ENCODE results near the gene SCFD2. TPM values are rescaled to one million over a fixed set of nuclear protein-coding genes. Genes with fewer than 3 reads are reported as not detected.
"Not testable (repeated sequence)": the region's sequence is repeated elsewhere in the genome, so short reads cannot be mapped to it uniquely, and the experiment has no call there.

Gene SCFD2
- polyA plus RNA-seq, 2 donors = 4.8 to 8.2 TPM

- Histone ChIP-seq H3K4me3 (ENCODE audit: low read depth in 1 of 2, low read length in 2 of 2) (no peak overlapping the region), H3K27ac (ENCODE audit: low read depth in 2 of 2, low read length in 1 of 2) (no peak overlapping the region), H3K4me1 (ENCODE audit: control insufficient read depth in 2 of 2, insufficient read depth in 2 of 2, low read length in 1 of 2) (no peaks in the 10 kb centered on the region), H3K27me3 (ENCODE audit: control insufficient read depth in 1 of 2, insufficient read depth in 2 of 2, low read length in 2 of 2) (no peaks in the 10 kb centered on the region), H3K36me3 (ENCODE audit: control insufficient read depth in 2 of 2, insufficient read depth in 2 of 2, low read length in 1 of 2) (no peaks in the 10 kb centered on the region), H3K9me3 (ENCODE audit: control insufficient read depth in 2 of 2, insufficient read depth in 1 of 2, low read depth in 1 of 2, low read length in 1 of 2) (no peaks in the 10 kb centered on the region)
- WGBS, 2 donors = 89 to 92% methylated on average over 5 of the region's 5 CpGs
These were observed 91.1 kb downstream of the SCFD2 start for GRCh38 chr4:53274609-53275268.

DNA sequence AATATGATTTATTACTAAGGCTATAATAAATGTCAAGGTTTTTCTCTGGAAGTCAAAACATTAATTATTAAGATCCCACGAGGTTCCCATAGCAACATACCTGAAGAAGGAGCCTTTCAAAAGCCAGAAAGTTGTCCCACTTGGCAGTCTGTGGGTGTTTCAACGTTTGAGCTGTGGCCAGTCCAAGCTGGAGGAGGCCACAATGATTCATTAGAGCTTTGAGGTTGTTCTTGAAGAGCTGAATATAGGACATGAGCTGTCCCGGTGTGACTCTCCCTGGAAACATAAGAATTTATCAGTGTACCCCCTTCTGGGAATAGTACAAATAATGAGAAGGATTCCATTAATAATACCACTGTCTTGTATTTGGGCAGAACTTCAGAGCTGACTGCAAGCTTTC lies 92.1 kb downstream of the SCFD2 start:
- no peaks in the 10 kb centered on the region for H3K9me3 ChIP-seq (ENCODE audit: control insufficient read depth in 2 of 2, insufficient read depth in 1 of 2, low read depth in 1 of 2, low read length in 1 of 2)
- no peaks in the 10 kb centered on the region for H3K4me1 ChIP-seq (ENCODE audit: control insufficient read depth in 2 of 2, insufficient read depth in 2 of 2, low read length in 1 of 2)
- no peak overlapping the region for H3K27ac ChIP-seq (ENCODE audit: low read depth in 2 of 2, low read length in 1 of 2)
- H3K27me3 ChIP-seq (ENCODE audit: control insufficient read depth in 1 of 2, insufficient read depth in 2 of 2, low read length in 2 of 2) = no peaks in the 10 kb centered on the region
- no peaks in the 10 kb centered on the region for H3K36me3 ChIP-seq (ENCODE audit: control insufficient read depth in 2 of 2, insufficient read depth in 2 of 2, low read length in 1 of 2)
- no peak overlapping the region for H3K4me3 ChIP-seq (ENCODE audit: low read depth in 1 of 2, low read length in 2 of 2)
- 42 to 45% methylated on average over 3 of the region's 3 CpGs for WGBS, 2 donors

DNA sequence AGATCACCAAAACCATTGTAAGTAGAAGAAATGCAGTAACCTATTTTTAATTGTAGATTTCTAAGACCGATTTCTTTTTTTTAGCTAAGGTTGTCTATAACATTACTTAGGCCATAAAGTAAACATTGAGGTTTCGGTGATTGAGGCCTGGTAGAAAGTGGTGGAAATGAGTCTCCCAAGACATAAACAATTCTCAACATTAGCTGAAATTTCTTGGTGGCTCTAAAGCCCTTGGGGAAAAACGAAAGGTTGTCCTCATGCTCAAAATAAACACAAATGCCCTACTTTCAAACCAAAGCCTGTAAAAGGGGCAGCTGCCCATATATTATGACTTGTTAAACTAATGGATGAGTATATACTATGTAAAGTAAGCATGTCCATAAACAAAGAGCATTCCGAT lies 98.8 kb downstream of the SCFD2 start:
- Histone ChIP-seq H3K4me3 (ENCODE audit: low read depth in 1 of 2, low read length in 2 of 2) (no peak overlapping the region), H3K4me1 (ENCODE audit: control insufficient read depth in 2 of 2, insufficient read depth in 2 of 2, low read length in 1 of 2) (no peaks in the 10 kb centered on the region), H3K27ac (ENCODE audit: low read depth in 2 of 2, low read length in 1 of 2) (no peak overlapping the region), H3K9me3 (ENCODE audit: control insufficient read depth in 2 of 2, insufficient read depth in 1 of 2, low read depth in 1 of 2, low read length in 1 of 2) (no peaks in the 10 kb centered on the region), H3K27me3 (ENCODE audit: control insufficient read depth in 1 of 2, insufficient read depth in 2 of 2, low read length in 2 of 2) (no peaks in the 10 kb centered on the region), H3K36me3 (ENCODE audit: control insufficient read depth in 2 of 2, insufficient read depth in 2 of 2, low read length in 1 of 2) (no peaks in the 10 kb centered on the region)
- 91% methylated on average over 4 of the region's 4 CpGs for WGBS, 2 donors

- H3K27ac ChIP-seq (ENCODE audit: low read depth in 2 of 2, low read length in 1 of 2); H3K4me3 ChIP-seq (ENCODE audit: low read depth in 1 of 2, low read length in 2 of 2); H3K4me1 ChIP-seq (ENCODE audit: control insufficient read depth in 2 of 2, insufficient read depth in 2 of 2, low read length in 1 of 2); H3K36me3 ChIP-seq (ENCODE audit: control insufficient read depth in 2 of 2, insufficient read depth in 2 of 2, low read length in 1 of 2); H3K9me3 ChIP-seq (ENCODE audit: control insufficient read depth in 2 of 2, insufficient read depth in 1 of 2, low read depth in 1 of 2, low read length in 1 of 2); H3K27me3 ChIP-seq (ENCODE audit: control insufficient read depth in 1 of 2, insufficient read depth in 2 of 2, low read length in 2 of 2): not testable (repeated sequence)
- 97 to 98% methylated on average over 19 to 27 of the region's 31 CpGs for WGBS, 2 donors
These were observed 109.9 kb downstream of the SCFD2 start for GRCh38 chr4:53255986-53256385.

DNA sequence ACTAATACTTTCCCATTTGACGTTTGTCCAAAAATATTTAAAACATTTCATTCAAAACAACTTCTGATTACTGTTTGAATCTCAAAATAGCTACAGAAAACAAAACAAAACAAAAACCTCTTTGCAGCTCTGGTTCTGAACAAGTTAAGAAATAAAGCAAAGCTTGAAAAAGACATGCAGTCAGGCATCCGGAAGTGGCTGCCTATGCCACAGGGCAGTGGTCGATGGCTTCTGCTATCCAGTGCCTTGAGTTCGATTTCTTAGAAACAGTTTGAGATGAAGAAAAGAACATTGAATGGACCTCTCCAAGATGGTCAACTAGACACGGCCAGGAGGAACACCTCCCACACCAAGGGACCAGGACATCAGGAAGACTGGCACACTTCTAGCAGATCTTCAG lies 125.3 kb downstream of the SCFD2 start:
- no peaks in the 10 kb centered on the region for H3K27me3 ChIP-seq (ENCODE audit: control insufficient read depth in 1 of 2, insufficient read depth in 2 of 2, low read length in 2 of 2)
- no peak overlapping the region for H3K27ac ChIP-seq (ENCODE audit: low read depth in 2 of 2, low read length in 1 of 2)
- H3K4me3 ChIP-seq (ENCODE audit: low read depth in 1 of 2, low read length in 2 of 2) = no peak overlapping the region
- 81 to 91% methylated on average over 5 of the region's 5 CpGs for WGBS, 2 donors
- H3K9me3 ChIP-seq (ENCODE audit: control insufficient read depth in 2 of 2, insufficient read depth in 1 of 2, low read depth in 1 of 2, low read length in 1 of 2) = no peaks in the 10 kb centered on the region
- H3K4me1 ChIP-seq (ENCODE audit: control insufficient read depth in 2 of 2, insufficient read depth in 2 of 2, low read length in 1 of 2) = peaks cover 0 to 5% of the 10 kb centered on the region in 2 donors
- H3K36me3 ChIP-seq (ENCODE audit: control insufficient read depth in 2 of 2, insufficient read depth in 2 of 2, low read length in 1 of 2) = no peaks in the 10 kb centered on the region

DNA sequence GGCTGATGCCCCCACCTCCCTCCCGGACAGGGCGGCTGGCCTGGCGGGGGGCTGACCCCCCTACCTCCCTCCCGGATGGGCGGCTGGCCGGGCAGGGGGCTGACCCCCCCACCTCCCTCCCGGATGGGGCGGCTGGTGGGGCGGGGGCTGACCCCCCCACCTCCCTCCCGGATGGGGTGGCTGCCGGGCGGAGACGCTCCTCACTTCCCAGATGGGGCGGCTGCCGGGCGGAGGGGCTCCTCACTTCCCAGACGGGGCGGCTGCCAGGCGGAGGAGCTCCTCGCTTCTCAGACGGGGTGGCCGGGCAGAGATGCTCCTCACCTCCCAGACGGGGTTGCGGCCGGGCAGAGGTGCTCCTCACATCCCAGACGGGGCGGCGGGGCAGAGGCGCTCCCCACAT lies 127.5 kb downstream of the SCFD2 start:
- not testable (repeated sequence) for H3K27ac ChIP-seq (ENCODE audit: low read depth in 2 of 2, low read length in 1 of 2); H3K27me3 ChIP-seq (ENCODE audit: control insufficient read depth in 1 of 2, insufficient read depth in 2 of 2, low read length in 2 of 2); H3K4me1 ChIP-seq (ENCODE audit: control insufficient read depth in 2 of 2, insufficient read depth in 2 of 2, low read length in 1 of 2); H3K4me3 ChIP-seq (ENCODE audit: low read depth in 1 of 2, low read length in 2 of 2); H3K9me3 ChIP-seq (ENCODE audit: control insufficient read depth in 2 of 2, insufficient read depth in 1 of 2, low read depth in 1 of 2, low read length in 1 of 2); H3K36me3 ChIP-seq (ENCODE audit: control insufficient read depth in 2 of 2, insufficient read depth in 2 of 2, low read length in 1 of 2)
- WGBS, 2 donors = 96 to 100% methylated on average over 9 to 22 of the region's 29 CpGs

- not testable (repeated sequence) for H3K9me3 ChIP-seq (ENCODE audit: control insufficient read depth in 2 of 2, insufficient read depth in 1 of 2, low read depth in 1 of 2, low read length in 1 of 2); H3K27ac ChIP-seq (ENCODE audit: low read depth in 2 of 2, low read length in 1 of 2); H3K4me3 ChIP-seq (ENCODE audit: low read depth in 1 of 2, low read length in 2 of 2); H3K36me3 ChIP-seq (ENCODE audit: control insufficient read depth in 2 of 2, insufficient read depth in 2 of 2, low read length in 1 of 2); H3K4me1 ChIP-seq (ENCODE audit: control insufficient read depth in 2 of 2, insufficient read depth in 2 of 2, low read length in 1 of 2); H3K27me3 ChIP-seq (ENCODE audit: control insufficient read depth in 1 of 2, insufficient read depth in 2 of 2, low read length in 2 of 2)
- WGBS, 2 donors = 93% methylated on average over 18 of the region's 26 CpGs; no CpG with 5 or more reads in 1 of the 2 donors
These were observed 128.1 kb downstream of the SCFD2 start for GRCh38 chr4:53237811-53238210.

DNA sequence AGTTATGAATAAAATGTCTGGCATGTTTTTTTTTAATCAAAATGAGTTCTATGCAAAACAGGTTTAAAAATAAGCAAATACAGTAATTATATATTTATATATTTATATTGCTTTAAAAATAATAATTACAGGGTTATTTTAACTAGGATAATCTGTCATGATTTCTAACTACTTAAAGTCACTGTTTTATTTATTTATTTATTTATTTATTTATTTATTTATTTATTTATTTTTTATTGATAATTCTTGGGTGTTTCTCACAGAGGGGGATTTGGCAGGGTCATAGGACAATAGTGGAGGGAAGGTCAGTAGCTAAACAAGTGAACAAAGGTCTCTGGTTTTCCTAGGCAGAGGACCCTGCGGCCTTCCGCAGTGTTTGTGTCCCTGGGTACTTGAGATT lies 129.2 kb downstream of the SCFD2 start:
- WGBS, 2 donors = 100% methylated on average over 2 of the region's 2 CpGs
- H3K4me1 ChIP-seq (ENCODE audit: control insufficient read depth in 2 of 2, insufficient read depth in 2 of 2, low read length in 1 of 2); H3K4me3 ChIP-seq (ENCODE audit: low read depth in 1 of 2, low read length in 2 of 2); H3K27me3 ChIP-seq (ENCODE audit: control insufficient read depth in 1 of 2, insufficient read depth in 2 of 2, low read length in 2 of 2); H3K27ac ChIP-seq (ENCODE audit: low read depth in 2 of 2, low read length in 1 of 2); H3K36me3 ChIP-seq (ENCODE audit: control insufficient read depth in 2 of 2, insufficient read depth in 2 of 2, low read length in 1 of 2); H3K9me3 ChIP-seq (ENCODE audit: control insufficient read depth in 2 of 2, insufficient read depth in 1 of 2, low read depth in 1 of 2, low read length in 1 of 2): not testable (repeated sequence)

DNA sequence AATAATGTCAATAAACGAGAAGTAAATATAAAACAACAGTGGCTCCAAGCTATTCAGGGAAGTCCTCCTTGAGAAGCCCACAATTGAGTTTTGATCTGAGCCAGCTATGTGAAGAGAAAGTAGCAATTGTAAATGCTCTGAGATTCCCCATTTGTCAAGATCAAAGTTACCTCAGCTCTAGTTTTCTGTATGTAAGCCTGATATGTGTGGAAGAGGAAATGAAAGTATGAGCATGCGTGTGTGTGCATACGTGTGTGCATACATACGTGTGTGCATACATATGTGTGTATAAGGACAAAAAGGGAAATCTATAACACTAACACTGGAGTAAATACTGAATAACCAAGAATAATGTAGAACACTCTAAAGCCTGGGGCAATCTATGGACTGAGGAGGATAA lies 130.3 kb downstream of the SCFD2 start:
- H3K27me3 ChIP-seq (ENCODE audit: control insufficient read depth in 1 of 2, insufficient read depth in 2 of 2, low read length in 2 of 2) = no peaks in the 10 kb centered on the region
- 89 to 94% methylated on average over 4 of the region's 4 CpGs for WGBS, 2 donors
- H3K9me3 ChIP-seq (ENCODE audit: control insufficient read depth in 2 of 2, insufficient read depth in 1 of 2, low read depth in 1 of 2, low read length in 1 of 2) = no peaks in the 10 kb centered on the region
- no peaks in the 10 kb centered on the region for H3K36me3 ChIP-seq (ENCODE audit: control insufficient read depth in 2 of 2, insufficient read depth in 2 of 2, low read length in 1 of 2)
- H3K4me3 ChIP-seq (ENCODE audit: low read depth in 1 of 2, low read length in 2 of 2) = no peak overlapping the region
- no peak overlapping the region for H3K27ac ChIP-seq (ENCODE audit: low read depth in 2 of 2, low read length in 1 of 2)
- H3K4me1 ChIP-seq (ENCODE audit: control insufficient read depth in 2 of 2, insufficient read depth in 2 of 2, low read length in 1 of 2) = no peaks in the 10 kb centered on the region

DNA sequence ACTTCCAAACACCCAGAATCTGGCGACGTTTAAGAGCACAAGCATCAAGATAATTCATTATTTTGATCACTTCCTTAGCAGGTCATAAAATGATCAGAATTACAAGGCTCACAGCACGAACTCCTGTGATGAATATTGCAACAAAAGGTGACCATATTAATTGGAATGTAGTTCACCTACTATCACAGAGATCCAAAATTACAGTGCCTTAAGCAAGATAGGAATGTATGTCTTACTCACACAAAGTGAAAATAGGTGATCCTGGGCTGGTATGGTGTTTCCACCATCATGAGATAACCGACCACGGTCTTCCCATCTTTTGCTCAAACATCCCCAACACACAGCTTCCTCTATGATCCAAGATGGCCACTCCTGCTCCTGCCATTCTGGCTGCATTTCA lies 131.2 kb downstream of the SCFD2 start:
- WGBS, 2 donors = 81 to 89% methylated on average over 5 of the region's 5 CpGs
- Histone ChIP-seq H3K4me1 (ENCODE audit: control insufficient read depth in 2 of 2, insufficient read depth in 2 of 2, low read length in 1 of 2) (no peaks in the 10 kb centered on the region), H3K36me3 (ENCODE audit: control insufficient read depth in 2 of 2, insufficient read depth in 2 of 2, low read length in 1 of 2) (no peaks in the 10 kb centered on the region), H3K9me3 (ENCODE audit: control insufficient read depth in 2 of 2, insufficient read depth in 1 of 2, low read depth in 1 of 2, low read length in 1 of 2) (no peaks in the 10 kb centered on the region), H3K27me3 (ENCODE audit: control insufficient read depth in 1 of 2, insufficient read depth in 2 of 2, low read length in 2 of 2) (no peaks in the 10 kb centered on the region), H3K27ac (ENCODE audit: low read depth in 2 of 2, low read length in 1 of 2) (no peak overlapping the region), H3K4me3 (ENCODE audit: low read depth in 1 of 2, low read length in 2 of 2) (no peak overlapping the region)

Measured in esophagus (tissue), 2 donors.